IMR-90 (cell line): ENCODE data around the gene A4GALT. TPM values are rescaled to one million over a fixed set of nuclear protein-coding genes. Genes with fewer than 3 reads are reported as not detected.

ENCODE experiments used
- ATAC-seq: fragments of 200-7000 bp; cut with Tn5 transposase; 2 replicates; pipeline ENCODE4 v1.9.1; 2020; ENCODE audit warnings: low read depth, mild to moderate bottlenecking, moderate library complexity
- BruUV-seq: library from RNA; stranded (reverse); fragments of 400-500 nt; replicated peaks from 2 replicates; lab custom pipeline; 2021; lab: Mats Ljungman, UMichigan
- CTCF ChIA-PET: fragments of 300-600 bp; formaldehyde crosslinking; extraction: SDS; loops from one replicate; lab custom pipeline; 2021; ENCODE audit warnings: antibody characterized with exemption; lab: Yijun Ruan, JAX
- POLR2A ChIA-PET: fragments of 300-600 bp; sonication (Branson Sonifier 250); formaldehyde crosslinking; loops from one replicate; lab custom pipeline; 2022; ENCODE audit warnings: antibody characterized with exemption; ENCODE audit not compliant: unreplicated experiment; lab: Charles Lee
- DNase-seq: peaks from one replicate; pipeline ENCODE4 v3.0.0; 2013
- H2AFZ ChIP-seq: replicated peaks from 2 replicates; pipeline ENCODE3; 2013; ENCODE audit warnings: low read length, mild to moderate bottlenecking; ENCODE audit not compliant: poor library complexity
- H2AK5ac ChIP-seq: 2 replicates; pipeline ENCODE4 v1.6.1; 2013; ENCODE audit warnings: low read depth, low read length, inconsistent platforms
- H2AK9ac ChIP-seq: replicated peaks from 2 replicates; pipeline ENCODE3; 2013; ENCODE audit warnings: mild to moderate bottlenecking, low read depth, low read length, moderate library complexity; ENCODE audit not compliant: poor library complexity
- H2BK120ac ChIP-seq: 2 replicates; pipeline ENCODE4 v1.6.1; 2013; ENCODE audit warnings: low read depth, low read length, inconsistent platforms
- H2BK15ac ChIP-seq: 3 replicates; pipeline ENCODE4 v1.6.1; 2013; ENCODE audit warnings: low read depth, low read length, inconsistent platforms
- H2BK20ac ChIP-seq: 2 replicates; pipeline ENCODE4 v1.6.1; 2013; ENCODE audit warnings: low read depth, mild to moderate bottlenecking, inconsistent platforms, low read length, moderate library complexity
- H2BK5ac ChIP-seq: 2 replicates; pipeline ENCODE4 v1.6.1; 2013; ENCODE audit warnings: mild to moderate bottlenecking, low read depth, low read length, inconsistent platforms; ENCODE audit not compliant: poor library complexity, severe bottlenecking
- H3K14ac ChIP-seq: replicated peaks from 2 replicates; pipeline ENCODE4 v1.6.1; 2013; ENCODE audit warnings: low read depth, low read length, inconsistent platforms
- H3K18ac ChIP-seq: 2 replicates; pipeline ENCODE4 v1.6.1; 2013; ENCODE audit warnings: low read depth, low read length, control low read depth
- H3K23ac ChIP-seq: 2 replicates; pipeline ENCODE4 v1.6.1; 2013; ENCODE audit warnings: low read depth, low read length, inconsistent platforms
- H3K27ac ChIP-seq: 2 replicates; pipeline ENCODE4 v1.5.1; 2013; ENCODE audit warnings: mild to moderate bottlenecking, control low read depth, low read length; ENCODE audit not compliant: insufficient read depth
- H3K27me3 ChIP-seq: 2 replicates; pipeline ENCODE4 v1.6.1; 2013; ENCODE audit warnings: low read length; ENCODE audit not compliant: control insufficient read depth, insufficient read depth
- H3K36me3 ChIP-seq: 2 replicates; pipeline ENCODE4 v1.6.1; 2013; ENCODE audit warnings: low read length, mixed read lengths; ENCODE audit not compliant: control insufficient read depth, insufficient read depth
- H3K4ac ChIP-seq: 2 replicates; pipeline ENCODE4 v1.6.1; 2013; ENCODE audit warnings: low read depth, low read length, inconsistent platforms
- H3K4me1 ChIP-seq: 2 replicates; pipeline ENCODE4 v1.6.1; 2013; ENCODE audit warnings: low read length, mixed read lengths; ENCODE audit not compliant: control insufficient read depth, insufficient read depth
- H3K4me2 ChIP-seq: 2 replicates; pipeline ENCODE4 v1.6.1; 2013; ENCODE audit warnings: low read depth, mild to moderate bottlenecking, control low read depth, low read length, moderate library complexity
- H3K4me3 ChIP-seq: 2 replicates; pipeline ENCODE4 v1.5.1; 2013; ENCODE audit warnings: low read depth, mild to moderate bottlenecking, control low read depth, low read length, moderate library complexity; ENCODE audit not compliant: insufficient read depth
- H3K56ac ChIP-seq: 2 replicates; pipeline ENCODE4 v1.6.1; 2013; ENCODE audit warnings: low read length, inconsistent platforms; ENCODE audit not compliant: insufficient read depth; ENCODE audit errors: extremely low read depth
- H3K79me1 ChIP-seq, 2 experiments: 2 replicates each; pipeline ENCODE4 v1.6.1; 2013; ENCODE audit warnings: low read length in 2 of 2, inconsistent platforms in 1 of 2, low read depth in 1 of 2
- H3K9ac ChIP-seq: 2 replicates; pipeline ENCODE4 v1.6.1; 2013; ENCODE audit warnings: low read depth, low read length, control low read depth
- H3K9me1 ChIP-seq: 2 replicates; pipeline ENCODE4 v1.6.1; 2013; ENCODE audit warnings: low read length, inconsistent platforms; ENCODE audit not compliant: insufficient read depth
- H3K9me3 ChIP-seq: 2 replicates; pipeline ENCODE4 v1.6.1; 2013; ENCODE audit warnings: low read length; ENCODE audit not compliant: control insufficient read depth, insufficient read depth
- H4K20me1 ChIP-seq: 2 replicates; pipeline ENCODE4 v1.6.1; 2013; ENCODE audit warnings: low read length, inconsistent platforms; ENCODE audit not compliant: insufficient read depth
- H4K5ac ChIP-seq: 2 replicates; pipeline ENCODE4 v1.6.1; 2013; ENCODE audit warnings: mild to moderate bottlenecking, low read depth, low read length, control low read depth
- H4K8ac ChIP-seq, 2 experiments: 2 replicates each; pipeline ENCODE4 v1.6.1; 2013; ENCODE audit warnings: low read depth in 2 of 2, low read length in 2 of 2, control low read depth in 1 of 2, inconsistent platforms in 1 of 2
- H4K91ac ChIP-seq: 2 replicates; pipeline ENCODE4 v1.6.1; 2013; ENCODE audit warnings: low read depth, low read length, inconsistent platforms; ENCODE audit not compliant: insufficient read depth
- RCOR1 ChIP-seq: IDR thresholded peaks from 2 replicates; pipeline ENCODE4 v1.6.1; 2012; ENCODE audit warnings: mild to moderate bottlenecking, low read length, improper control_type of control experiment; ENCODE audit not compliant: insufficient replicate concordance
- RFX5 ChIP-seq: IDR thresholded peaks from 2 replicates; pipeline ENCODE4 v1.8.0; 2012; ENCODE audit warnings: low read depth, mild to moderate bottlenecking, low read length, moderate library complexity
- WGBS, 2 experiments: methylation state at CpG; one replicate each; pipeline versions ENCODE4 v1.1.5 to v1.1.7; 2013; ENCODE audit warnings: missing lambda C conversion rate in 2 of 2; ENCODE audit not compliant: insufficient read length in 1 of 2; ENCODE audit errors: extremely low coverage in 2 of 2; 5-methylcytosine and 5-hydroxymethylcytosine counted together
- dilution Hi-C: fragments of 300-500 bp; cut with HindIII; formaldehyde crosslinking; loops from one replicate; pipeline ENCODE4 v1.14.3; 2018; ENCODE audit warnings: low sequenced_read_pairs; ENCODE audit not compliant: unreplicated experiment
- in situ Hi-C: fragments of 300-500 bp; cut with MboI; formaldehyde crosslinking; loops from 3 replicates; pipeline ENCODE4 v1.14.3; 2019; ENCODE audit warnings: low sequenced_read_pairs, inconsistent platforms, mixed read lengths
- intact Hi-C: fragments of 100-400 bp; cut with micrococcal nuclease; formaldehyde crosslinking; loops from 2 replicates; pipeline ENCODE4 v1.10.0; 2022
- polyA plus RNA-seq, 3 experiments: library from polyadenylated mRNA; depleted of rRNA; stranded (reverse); fragments of >200 nt; gene quantifications; 2 replicates each; pipeline ENCODE4 v1.2.3, GENCODE V29; 2012; ENCODE audit warnings: low replicate concordance in 1 of 3
- total RNA-seq: library from RNA; depleted of rRNA; stranded (reverse); fragments of >200 nt; gene quantifications from 2 replicates; pipeline ENCODE4 v1.2.3, GENCODE V29; 2012

A4GALT gene
- total and polyA plus RNA-seq, 2 of the 4 experiments (the other 2 are of a cell fraction) = 1.6 to 6.1 TPM

- Histone ChIP-seq H3K9me1 (peaks cover 13% of the 10 kb centered on the region), H3K18ac (no peak overlapping the region), H3K4me3 (no peak overlapping the region), H3K23ac (no peak overlapping the region), H3K4me1 (peaks cover 12% of the 10 kb centered on the region), H3K14ac (no peak overlapping the region; the same call in 1 of the 2 replicates), H3K4ac (peak overlapping the region; percentile 63), H3K9ac (no peak overlapping the region), H2AK5ac (peak overlapping the region; percentile 88), H3K27me3 (no peaks in the 10 kb centered on the region), H4K8ac (peak overlapping the region in 1 of 2 experiments; percentile 82; a peak in 3 of 4 replicates), H3K79me1 (peaks cover 20 to 52% of the 10 kb centered on the region in 2 experiments), H2BK5ac (peak overlapping the region; percentile 24), H4K20me1 (peaks cover 4% of the 10 kb centered on the region; the same call in 1 of the 2 replicates), H3K36me3 (peaks cover 25% of the 10 kb centered on the region), H2BK20ac (0 out of 2 replicates have a peak overlapping the region, but pooled peaks have one; percentile 35), H3K4me2 (no peak overlapping the region), H2BK15ac (peak overlapping the region; percentile 11; the same call in 2 of the 3 replicates), H2AFZ (peak overlapping the region; percentile 81), H3K27ac (no peak overlapping the region; the same call in 1 of the 2 replicates), H3K56ac (no peak overlapping the region), H3K9me3 (no peaks in the 10 kb centered on the region), H4K5ac (no peak overlapping the region; the same call in 1 of the 2 replicates), H2AK9ac (peak overlapping the region; percentile 82), H2BK120ac (peak overlapping the region; percentile 60; the same call in 1 of the 2 replicates), H4K91ac (0 out of 2 replicates have a peak overlapping the region, but pooled peaks have one; percentile 66)
- 44% methylated on average over 7 of the region's 16 CpGs; no CpG with 5 or more reads in 1 of the 2 experiments for WGBS, 2 experiments
- peak; percentile 40 for TF ChIP-seq RCOR1
- no peak for TF ChIP-seq RFX5
- CTCF ChIA-PET = interaction anchor here (0.6 kb wide), 1 partner anchor 73 kb away, joined by 5 read pairs; no protein-coding TSS in a partner anchor
- in situ Hi-C loops = no loop called here
- dilution Hi-C loops = no loop called here
- ATAC-seq (peak; percentile 86), DNase-seq (peak; percentile 73)
- intact Hi-C loops = no loop called here
- POLR2A ChIA-PET = interaction anchor here (0.6 kb wide), 1 partner anchor 78 kb away, joined by 5 read pairs; no protein-coding TSS in a partner anchor
- no TSS peak for BruUV-seq
Observed at GRCh38 chr22:42697542-42698013, 23.1 kb downstream of the A4GALT start.
